ENCODE data around the gene CDKN2AIP. TPM values are rescaled to one million over a fixed set of nuclear protein-coding genes. Genes with fewer than 3 reads are reported as not detected.
"Not testable (repeated sequence)": the region's sequence is repeated elsewhere in the genome, so short reads cannot be mapped to it uniquely, and the experiment has no call there.

Gene CDKN2AIP
- total RNA-seq, 4 donors from 2014 or later: 16.1 to 25.2 (median 20.1) TPM

- TF ChIP-seq CTCF (IDR thresholded peaks at IDR 0.05): no peak
Observed at GRCh38 chr4:183478123-183478522, 33.7 kb downstream of the CDKN2AIP start.

GRCh38 chr4:183478926-183479325, 34.5 kb downstream of the CDKN2AIP start:
- DNase-seq (ENCODE audit: low spot score) (no peak), ATAC-seq (ENCODE audit: low FRiP score) (no peak)
- no peak for TF ChIP-seq CTCF (IDR thresholded peaks at IDR 0.05)

More at GRCh38 chr4:183478123-183478522, 33.7 kb downstream of the CDKN2AIP start:
- no peak for ATAC-seq (ENCODE audit: low FRiP score)
- DNase-seq (ENCODE audit: low spot score): no peak

- ATAC-seq (ENCODE audit: low FRiP score); DNase-seq (ENCODE audit: low spot score): not testable (repeated sequence)
Observed at GRCh38 chr4:183482515-183483095, 38.2 kb downstream of the CDKN2AIP start.

GRCh38 chr4:183483997-183484396, 39.6 kb downstream of the CDKN2AIP start:
- TF ChIP-seq CTCF (IDR thresholded peaks at IDR 0.05): no peak
- no peak for ATAC-seq (ENCODE audit: low FRiP score)
- DNase-seq (ENCODE audit: low spot score): no peak

GRCh38 chr4:183485411-183486160, 41.1 kb downstream of the CDKN2AIP start:
- no peak for TF ChIP-seq CTCF (IDR thresholded peaks at IDR 0.05)
- ATAC-seq (ENCODE audit: low FRiP score) (no peak), DNase-seq (ENCODE audit: low spot score) (no peak)

- no peak for TF ChIP-seq CTCF (IDR thresholded peaks at IDR 0.05)
- DNase-seq (ENCODE audit: low spot score): no peak
Observed at GRCh38 chr4:183492791-183493222, 48.4 kb downstream of the CDKN2AIP start.

GRCh38 chr4:183493246-183493645, 48.8 kb downstream of the CDKN2AIP start:
- ATAC-seq (ENCODE audit: low FRiP score) (no peak), DNase-seq (ENCODE audit: low spot score) (no peak)
- no peak for TF ChIP-seq CTCF (IDR thresholded peaks at IDR 0.05)

More at GRCh38 chr4:183492791-183493222, 48.4 kb downstream of the CDKN2AIP start:
- ATAC-seq (ENCODE audit: low FRiP score): no peak

Measured in omental fat pad (tissue), 4 donors.